Globus pallidus (tissue), 1 donor: ENCODE results near the gene NTN5.
"Not testable (repeated sequence)": the region's sequence is repeated elsewhere in the genome, so short reads cannot be mapped to it uniquely, and the experiment has no call there.

Experiments
- DNase-seq: peaks from one replicate; pipeline ENCODE4 v3.0.0-alpha.2; 2015; ENCODE audit warnings: low spot score

Gene NTN5

DNA sequence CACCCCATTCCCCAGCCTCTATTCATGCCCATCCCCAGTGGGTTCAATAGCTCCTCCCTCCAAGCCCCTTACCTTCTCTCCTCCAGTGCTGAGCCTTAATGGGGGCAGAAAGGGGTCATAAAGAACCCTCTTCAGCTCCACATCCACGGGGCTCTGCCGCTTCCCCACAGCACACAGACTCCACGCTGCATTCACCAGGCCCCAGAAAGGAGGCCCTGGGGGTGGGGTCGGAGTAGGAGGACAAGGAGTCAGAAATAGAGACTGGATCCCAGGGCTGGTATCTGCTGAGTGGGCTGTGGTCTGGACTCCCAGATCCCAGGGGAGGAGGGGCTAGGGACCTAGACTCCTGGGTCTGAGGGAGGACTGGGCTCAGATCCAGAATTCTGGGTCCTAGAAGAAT is 28.5 kb downstream of the NTN5 start:
- DNase-seq, result no peak

DNA sequence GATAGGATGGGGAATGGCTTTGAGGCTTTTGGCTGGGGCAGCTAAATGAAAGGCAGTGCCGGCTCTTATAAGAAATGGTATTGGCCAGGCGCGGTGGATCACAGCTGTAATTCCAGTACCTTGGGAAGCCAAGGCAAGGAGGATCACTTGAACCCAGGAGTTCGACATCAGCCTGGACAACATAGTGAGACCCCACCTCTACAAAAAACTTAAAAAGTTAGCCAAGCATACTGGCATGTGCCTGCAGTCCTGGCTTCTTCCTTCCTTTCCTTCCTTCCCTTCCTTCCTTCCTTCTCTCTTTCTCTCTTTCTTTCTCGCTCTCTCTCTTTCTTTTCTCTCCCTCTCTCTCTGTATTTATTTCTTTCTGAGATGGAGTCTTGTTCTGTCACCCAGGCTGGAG is 30.0 kb downstream of the NTN5 start:
- no peak for DNase-seq

DNA sequence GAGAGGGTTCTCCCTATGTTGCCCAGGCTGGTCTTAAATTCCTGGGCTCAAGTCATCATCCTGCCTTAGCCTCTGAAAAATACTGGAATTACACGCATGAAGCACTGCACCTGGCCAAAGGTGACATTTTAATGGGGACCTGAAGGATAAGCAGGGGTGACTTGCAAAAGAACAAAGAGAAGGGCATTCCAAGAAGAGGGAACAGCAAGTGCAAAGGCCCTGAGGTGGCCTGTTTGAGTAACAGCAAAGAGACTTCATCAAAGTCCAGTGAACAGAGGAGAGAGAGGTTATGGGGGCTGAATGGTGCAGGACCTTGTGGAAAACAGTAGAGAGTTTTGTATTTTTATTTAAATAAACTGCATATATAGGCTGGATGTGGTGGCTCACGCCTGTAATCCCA is 31.0 kb downstream of the NTN5 start:
- DNase-seq, result no peak

DNA sequence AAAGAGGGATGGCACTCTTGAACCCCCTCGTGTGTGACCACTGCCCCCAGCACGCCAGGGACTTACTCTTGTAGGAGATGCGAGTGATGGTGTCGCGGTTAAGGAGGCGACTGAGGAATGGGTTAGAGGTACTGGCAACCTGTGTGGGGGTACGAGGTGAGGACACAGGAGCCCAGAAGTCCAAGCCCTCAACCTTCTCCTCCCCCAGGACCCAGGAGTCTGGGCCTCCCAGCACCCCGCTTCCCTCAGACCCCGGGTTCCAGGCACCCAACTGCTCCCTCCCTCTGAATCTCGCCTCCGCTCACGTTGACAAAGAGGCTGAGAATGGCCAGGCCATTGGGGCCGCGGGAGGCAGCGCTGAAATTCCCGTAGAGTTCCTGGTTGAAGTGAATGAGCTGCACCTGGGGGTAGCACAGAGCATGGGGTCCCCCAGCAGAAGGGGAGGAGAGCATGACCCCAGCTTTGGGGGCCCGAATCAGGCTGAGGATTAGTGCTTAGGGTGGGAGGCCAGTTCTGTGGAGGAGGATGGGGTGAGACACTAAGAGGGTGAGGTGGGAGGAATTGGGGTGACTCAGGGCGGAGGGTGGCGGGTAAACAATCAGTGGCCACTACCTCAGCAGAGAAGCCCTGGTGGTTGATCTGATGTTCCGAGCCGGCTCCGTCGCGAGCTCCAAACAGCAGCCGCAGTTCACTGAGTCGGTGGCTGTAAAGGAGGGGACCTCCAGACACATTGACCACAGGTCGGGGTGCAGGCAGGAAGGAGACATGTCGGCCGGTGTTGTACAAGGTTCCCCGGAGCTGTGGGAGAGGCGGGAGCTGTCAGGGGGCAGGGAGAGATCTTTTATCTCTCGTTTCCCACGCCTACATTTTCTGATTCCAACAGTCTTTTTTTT is 33.1 kb downstream of the NTN5 start:
- no peak for DNase-seq

DNA sequence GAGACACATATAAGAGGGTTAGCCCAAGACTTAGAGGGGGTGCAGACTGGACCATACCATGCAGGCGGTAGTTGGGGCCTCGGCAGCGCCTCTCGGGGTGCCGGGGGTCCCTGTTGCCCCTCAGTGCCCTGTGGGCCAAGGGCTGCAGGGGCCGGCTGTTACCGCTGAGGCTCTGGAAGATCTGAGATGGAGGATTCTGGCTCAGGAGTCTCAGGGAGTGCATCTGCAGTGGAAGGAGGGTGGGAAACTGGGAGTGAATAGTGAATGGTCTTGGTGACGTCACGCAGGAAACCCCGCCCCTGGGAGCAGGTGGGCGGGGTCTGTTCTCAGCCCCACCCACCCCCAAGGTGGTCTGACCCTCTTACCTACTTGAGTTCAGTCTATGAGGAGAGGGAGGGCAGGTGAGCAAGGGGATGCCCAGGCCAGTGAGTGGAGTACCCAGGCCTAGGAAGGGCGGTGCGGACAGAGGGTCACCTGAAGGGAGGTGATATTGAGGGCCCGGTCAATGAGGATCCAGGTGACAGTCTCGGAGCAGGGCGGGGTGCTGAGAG is 33.9 kb downstream of the NTN5 start:
- no peak for DNase-seq

DNA sequence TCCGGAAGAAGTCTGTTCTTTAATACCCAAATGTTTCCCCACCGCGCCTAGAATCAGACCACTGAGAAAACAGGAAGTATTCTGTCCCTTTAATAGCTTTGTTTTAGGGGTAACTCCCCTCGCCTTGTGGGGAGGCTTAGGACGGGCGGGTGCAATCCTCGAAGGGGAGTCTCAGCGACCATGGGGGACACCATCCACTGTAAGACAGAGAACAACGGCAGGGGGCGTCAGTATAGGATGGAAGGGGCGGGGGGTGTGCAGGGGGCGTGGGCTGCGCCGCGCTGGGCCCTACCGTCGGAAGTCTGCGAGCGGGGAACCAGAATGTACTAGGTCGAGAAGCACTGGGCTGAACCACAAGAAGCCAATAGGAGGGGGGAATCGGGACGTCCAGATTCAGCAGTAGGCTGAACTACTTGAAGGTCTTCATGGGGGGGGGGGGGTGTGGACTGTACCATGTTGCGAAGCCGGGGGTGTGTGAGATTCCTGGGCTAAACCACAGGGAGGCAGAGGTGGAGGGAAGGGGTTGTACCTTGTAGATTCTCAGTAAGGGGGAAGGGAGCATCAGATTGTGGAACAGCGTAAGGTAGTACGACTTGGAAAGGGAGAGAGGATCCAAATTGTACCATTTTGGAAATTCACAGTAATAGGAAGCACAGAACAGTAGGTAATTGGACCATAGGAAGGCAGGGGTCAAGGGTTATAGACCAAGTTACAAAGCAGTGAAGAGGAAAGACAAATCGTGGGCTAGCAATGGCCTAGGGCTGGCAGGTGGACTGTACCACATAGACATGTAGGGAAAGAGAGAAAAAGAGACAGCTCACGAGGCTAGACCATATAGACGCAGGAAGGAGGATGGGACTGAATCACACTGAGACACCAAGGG is 34.6 kb downstream of the NTN5 start:
- peak; percentile 95 for DNase-seq

DNA sequence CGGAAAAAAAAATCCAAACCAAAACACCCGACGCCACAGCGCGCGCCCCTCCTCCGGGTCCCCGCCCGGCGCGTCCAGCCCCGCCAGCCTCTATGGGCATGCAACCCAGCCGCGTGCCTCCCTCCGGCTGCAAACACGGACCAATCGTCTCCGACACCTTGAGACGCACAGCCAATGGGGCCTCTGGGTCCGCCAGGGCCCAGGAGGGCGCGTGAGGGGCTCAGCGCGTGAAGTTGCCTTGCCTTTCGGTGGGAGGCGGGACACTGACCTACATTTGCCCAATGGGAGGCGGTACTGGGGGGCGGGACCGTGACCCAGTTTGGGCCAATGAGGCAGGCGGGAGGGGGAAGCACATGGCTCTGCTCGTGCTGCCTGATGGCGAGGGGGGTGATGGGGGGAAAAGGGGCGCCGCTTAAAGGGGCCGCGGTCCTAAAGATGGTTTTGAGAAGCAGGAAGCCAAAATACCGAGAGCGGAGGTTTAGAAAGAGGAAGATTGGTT is 35.3 kb downstream of the NTN5 start:
- peak; percentile 99 for DNase-seq

DNA sequence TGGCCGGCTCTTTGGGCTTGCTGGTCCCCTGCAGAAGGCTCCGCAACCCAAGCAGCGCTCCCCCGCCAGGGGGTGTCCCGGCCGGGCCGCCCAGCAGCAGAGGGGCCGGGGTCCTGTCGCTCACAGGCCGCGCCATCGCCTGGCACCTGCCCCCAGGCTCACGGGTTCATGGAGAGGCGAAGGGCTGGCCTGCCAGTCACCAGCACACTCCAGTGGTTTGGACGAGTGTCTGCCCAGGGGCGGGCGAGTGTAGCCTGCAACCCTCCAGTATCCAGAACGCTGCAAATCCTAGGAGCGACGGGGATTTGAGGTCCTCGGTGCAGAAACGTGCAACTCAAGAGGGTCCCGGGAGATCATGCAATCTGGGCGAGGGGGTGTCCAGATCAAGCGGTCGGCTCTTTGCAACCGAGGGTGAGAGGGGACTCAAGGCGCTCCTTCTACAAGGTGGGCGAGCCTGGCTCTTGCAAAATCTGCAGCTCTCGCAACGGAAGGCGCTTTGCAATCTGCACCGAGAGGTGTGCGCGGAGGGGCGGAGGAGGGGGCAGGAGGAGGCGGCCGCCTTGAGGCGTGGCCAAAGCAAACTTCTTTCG is 35.9 kb downstream of the NTN5 start, which contains the start of gene DBP:
TSS of gene DBP (minus strand) at position 521 of the 590 bp plus-strand sequence. CDS start at position 136, 385 bp downstream.
- no peak for DNase-seq

DNA sequence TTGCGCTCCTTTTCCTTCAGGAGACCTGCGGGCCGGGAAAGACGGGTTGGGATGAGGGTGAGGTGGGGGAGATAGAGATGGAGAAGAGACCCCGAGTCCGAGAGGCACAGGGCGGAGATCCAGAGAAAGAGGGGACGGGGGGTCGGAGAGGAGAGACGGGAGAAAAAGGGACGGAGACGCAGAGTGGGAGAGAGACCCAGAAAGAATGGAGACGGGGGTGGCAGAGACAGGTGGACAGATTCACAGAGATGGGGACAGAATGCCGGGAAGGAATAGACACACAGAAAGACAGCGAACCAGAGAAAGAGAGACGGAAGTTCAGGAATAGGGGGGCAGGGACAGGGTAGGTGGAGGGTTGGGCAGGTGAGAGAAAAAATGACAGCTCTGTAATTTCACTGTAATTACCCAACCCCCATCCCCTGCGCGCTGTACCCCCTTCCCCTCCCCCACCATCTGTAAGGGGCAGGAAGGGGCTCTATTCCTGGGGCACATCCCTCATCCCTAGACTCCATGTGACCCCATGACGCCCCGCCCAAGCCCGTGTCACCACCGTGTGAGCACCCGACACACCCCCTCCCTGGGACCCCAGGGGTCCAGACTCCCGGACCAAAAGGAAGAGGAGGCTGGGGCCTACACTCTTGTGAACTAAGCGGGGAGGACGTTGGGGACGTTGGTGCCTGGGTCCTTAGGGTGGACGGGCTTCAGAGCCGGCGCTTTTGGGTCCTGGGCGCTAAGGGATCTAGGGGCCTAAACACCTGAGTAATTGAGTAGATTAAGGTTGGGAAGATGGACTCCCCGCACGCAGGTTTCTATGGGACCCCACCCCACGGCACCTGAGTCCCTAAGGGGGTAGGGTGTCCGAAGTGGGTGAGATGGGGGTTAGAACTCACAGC is 36.6 kb downstream of the NTN5 start:
- DNase-seq, result no peak

DNA sequence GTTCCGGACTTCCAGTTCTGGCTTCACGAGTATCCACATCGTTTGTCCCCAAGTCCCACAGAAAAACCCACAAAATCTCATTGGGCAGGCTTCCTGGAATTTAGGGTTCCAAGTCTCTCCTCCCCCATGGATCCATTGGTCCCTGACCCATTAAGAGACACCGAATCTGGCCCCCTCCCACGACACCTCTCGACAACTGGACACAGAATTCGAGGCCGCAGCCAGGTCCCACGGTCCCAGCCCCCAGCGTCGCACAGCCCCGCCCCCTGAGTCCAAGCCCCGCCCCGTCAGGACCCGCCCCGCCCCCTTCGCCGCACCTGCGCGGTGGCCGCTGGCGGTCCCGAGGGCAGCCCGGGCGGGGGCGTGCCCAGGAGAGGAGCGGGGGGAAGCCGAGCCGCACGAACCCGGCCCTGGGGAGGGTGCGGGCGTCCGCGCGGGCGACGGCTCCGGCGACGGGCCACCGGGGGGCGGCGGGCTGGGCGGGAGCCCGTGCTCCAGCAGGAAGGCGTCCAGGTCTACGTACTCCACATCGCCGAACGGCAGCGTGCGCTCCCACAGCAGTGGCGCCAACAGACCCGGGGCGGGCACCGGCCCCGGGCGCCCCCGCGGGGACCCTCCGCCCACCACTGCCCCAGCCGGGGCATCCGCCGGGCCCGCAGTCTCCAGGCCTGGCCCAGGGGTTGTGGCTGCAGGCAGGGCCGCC is 37.4 kb downstream of the NTN5 start:
- peak; percentile 65 for DNase-seq

DNA sequence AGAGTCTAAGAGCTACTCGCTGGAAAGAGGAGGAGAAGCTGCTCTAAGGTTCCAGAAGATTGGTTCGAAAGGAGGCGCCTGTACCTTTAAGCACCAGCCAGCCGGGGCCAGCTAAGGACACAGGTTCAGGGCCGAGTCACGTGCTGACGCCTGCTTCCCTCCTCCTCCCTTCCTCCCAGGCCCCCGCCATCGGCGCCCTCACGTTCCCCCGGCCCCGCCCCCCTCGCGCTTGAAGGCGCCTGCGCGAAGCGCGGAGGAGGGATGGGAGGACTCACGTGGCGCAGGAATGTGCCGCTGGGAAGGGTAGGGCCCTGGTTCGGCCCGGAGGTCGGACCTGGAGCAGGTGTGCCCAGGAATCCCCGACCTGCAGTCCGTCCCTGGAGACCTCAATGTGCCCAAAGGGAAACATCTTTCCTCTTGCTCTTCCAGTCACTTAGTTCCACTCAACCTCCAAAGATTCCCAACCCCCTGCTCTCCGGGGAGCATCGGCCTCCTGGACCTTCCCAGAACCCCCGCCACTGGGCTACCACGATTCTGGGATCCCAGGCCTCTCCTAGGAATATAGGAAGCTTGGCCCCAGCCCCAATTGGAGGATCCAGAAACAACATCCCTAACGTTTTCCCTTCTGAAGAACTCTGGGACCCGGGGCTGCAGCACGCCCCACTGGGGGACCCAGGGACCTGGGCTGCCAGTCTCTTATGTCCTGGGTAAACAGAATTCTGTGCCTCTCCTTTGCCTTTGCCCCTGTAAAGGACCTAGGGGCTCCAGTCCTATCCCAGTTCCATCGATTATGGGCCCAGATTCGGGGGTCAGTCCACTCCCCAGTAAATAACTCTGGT is 38.2 kb downstream of the NTN5 start:
- peak; percentile 92 for DNase-seq

DNA sequence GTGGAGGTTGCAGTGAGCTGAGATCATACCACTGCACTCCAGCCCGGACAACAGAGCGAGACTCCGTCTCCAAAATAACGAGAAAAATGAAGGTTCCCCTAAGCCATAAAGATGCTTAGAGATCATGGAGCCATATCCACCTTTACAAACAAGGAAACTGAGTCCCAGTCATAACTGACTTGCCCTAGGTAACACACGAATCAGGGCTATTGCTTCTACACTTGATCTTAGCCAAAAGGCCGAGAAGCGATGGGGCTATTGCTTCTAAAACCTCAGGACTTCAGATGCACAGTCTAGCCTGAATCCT is 38.8 kb downstream of the NTN5 start:
- no peak for DNase-seq

DNA sequence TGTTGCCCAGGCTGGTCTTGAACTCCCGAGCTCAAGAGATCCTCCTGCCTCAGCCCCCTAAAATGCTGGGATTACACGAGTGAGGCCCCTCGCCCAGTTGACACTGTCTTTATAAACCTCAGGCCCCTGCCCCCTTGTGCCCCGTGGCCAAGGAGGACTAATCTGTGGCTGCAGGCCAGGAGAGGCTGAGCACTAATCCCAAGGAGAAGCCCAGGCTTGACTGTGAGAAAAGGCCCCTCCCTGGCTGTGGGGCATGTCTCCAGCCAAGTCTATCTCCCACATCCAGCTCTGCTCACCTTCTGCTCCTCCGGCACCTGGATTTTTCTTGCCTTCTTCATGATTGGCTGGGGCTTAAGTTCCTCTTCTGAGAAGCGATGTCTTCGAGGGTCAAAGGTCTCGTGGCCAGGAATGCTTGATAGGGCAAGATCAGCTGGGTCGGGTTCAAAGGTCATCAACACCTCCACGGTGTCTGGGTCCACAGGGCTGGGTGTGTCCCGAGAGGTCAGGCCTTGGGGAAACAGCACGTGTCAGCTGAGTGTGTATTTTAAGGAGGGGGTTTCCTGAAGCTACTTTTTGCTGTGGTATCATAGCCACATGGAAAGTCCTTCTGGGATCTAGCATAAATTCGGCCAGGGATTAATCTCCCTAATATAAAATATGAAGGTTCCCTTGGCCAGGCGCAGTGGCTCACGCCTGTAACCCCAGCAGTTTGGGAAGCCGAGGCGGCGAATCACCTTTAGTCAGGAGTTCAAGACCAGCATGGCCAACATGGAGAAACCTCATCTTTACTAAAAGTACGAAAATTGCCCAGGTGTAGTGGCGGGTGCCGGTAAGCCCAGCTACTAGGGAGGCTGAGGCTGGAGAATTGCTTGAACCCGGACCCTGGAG is 39.4 kb downstream of the NTN5 start:
- no peak for DNase-seq

DNA sequence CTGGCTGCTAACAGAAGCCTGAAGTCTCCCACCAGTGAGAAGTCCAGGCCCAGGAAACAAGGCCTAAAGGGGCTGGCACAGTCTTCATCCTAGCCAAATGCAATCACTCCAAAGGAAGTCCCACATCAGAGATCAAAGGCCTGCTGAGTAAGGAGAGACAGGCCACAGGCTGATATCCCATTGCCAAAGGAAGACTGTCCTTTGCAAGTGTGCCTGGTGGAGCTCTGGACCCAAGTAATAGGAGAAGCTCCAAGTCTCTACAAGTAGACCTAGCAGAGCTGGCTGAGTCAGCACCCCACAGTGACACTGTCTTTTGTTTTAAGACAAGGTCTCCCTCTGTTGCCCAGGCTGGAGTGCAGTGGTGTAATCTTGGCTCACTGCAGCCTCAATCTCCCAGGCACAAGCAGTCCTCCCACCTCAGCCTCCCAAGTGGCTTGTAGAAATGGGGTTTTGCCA is 40.1 kb downstream of the NTN5 start:
- no peak for DNase-seq

DNA sequence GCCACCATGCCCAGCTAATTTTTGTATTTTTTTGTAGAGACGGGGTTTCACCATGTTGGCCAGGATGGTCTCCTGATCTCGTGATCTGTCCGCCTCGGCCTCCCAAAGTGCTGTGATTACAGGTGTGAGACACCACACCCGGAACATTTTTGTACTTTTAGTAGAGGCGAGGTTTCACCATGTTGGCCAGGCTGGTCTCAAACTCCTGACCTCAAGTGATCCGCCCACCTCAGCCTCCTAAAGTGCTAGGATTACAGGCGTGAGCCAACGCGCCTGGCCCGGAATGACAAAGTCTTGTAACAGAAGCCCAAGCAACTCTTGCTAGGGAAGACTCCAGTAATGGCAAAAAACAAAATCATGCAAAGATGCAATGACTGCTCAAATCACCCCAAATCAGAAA is 40.5 kb downstream of the NTN5 start:
- not testable (repeated sequence) for DNase-seq

DNA sequence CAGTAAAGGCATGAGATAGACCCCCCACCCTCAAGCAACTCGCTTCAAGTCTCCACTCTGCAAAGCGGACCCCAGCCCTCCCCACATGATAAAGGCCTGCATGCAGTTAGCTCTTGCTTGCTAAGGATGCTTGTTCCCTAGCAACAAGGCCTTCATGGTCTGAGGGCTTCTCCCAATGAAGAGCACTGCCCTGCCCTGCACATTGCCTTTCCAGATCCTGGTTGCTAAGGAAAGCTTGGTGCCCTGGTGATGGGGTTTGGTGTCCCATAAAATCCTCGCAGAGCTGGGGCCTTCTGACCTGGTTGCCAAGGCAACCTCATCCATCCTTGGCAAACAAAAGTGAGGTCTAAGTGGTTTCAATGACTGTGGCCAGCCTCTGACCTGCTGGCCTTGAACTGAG is 41.6 kb downstream of the NTN5 start:
- no peak for DNase-seq

DNA sequence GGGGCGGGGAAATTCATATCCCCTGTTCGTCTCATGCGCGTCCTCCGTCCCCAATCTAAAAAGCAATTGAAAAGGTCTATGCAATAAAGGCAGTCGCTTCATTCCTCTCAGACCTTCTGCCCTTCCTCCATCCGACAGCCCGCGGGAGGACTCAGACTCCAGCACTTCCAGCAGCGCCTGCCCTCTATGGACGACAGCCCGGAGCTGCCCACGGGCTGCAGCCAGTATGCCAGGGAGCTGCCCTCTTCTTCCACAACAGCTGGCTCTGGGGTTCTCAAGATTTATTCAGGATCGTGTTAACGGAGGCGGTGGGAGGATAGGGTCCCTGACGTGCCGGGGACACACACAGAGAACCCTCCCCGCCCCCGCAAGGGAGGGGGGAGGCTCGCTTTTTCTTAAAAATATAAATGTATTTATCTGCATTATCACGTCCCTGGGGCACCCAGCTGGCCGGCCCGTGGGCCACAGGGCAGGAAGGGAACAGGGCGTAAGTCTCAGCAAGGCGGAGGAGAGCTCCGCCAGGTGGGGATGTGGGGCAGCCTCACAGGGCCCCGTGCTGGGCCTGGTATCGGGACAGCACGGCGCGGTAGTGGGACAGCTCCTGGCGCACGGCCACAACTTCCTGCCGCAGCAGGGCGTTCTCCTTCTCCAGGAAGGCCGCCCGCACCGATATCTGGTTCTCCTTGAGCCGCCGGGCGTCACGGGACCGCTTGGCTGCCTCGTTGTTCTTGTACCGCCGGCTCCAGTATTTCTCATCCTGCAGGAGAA is 42.3 kb downstream of the NTN5 start:
- DNase-seq, result no peak
